ENCODE results near the gene KIAA1549. TPM values are rescaled to one million over a fixed set of nuclear protein-coding genes. Genes with fewer than 3 reads are reported as not detected.
"Not testable (repeated sequence)": the region's sequence is repeated elsewhere in the genome, so short reads cannot be mapped to it uniquely, and the experiment has no call there.

KIAA1549 gene
- polyA plus RNA-seq, 5 donors: 11.5 to 14.7 (median 14.5) TPM

DNA sequence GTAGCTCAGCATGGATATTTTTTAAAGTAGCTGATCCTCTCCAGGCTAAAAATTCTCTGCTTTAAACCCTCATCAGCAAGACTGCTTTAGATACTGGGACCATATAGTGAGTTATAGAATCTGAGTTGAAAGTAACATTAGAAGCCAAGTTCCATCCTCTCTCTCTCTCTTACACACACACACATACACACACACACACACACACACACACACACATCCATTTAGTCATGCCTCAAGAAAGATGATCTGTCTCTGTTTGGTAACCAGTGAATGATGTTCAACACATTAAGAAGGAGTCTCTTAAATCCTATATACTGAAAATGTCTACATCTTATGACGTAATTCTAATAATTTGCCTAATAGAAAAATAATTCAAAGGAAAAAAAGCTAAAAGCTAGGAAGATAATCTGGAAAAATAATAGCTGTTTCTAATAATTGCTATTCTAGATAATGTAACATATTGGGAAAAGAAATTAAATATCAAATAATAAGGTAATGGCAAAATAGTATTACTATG is 166.3 kb downstream of the KIAA1549 start:
- DNase-seq: no peak

GRCh38 chr7:138813945-138814344 is 167.2 kb downstream of the KIAA1549 start:
- no peak for DNase-seq

DNA sequence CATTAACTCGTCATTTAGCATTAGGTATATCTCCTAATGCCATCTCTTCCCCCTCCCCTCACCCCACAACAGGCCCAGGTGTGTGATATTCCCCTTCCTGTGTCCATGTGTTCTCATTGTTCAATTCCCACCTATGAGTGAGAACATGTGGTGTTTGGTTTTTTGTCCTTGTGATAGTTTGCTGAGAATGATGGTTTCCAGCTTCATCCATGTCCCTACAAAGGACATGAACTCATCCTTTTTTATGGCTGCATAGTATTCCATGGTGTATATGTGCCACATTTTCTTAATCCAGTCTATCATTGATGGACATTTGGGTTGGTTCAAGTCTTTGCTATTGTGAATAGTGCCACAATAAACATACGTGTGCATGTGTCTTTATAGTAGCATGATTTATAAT is 169.9 kb downstream of the KIAA1549 start:
- not testable (repeated sequence) for DNase-seq

DNA sequence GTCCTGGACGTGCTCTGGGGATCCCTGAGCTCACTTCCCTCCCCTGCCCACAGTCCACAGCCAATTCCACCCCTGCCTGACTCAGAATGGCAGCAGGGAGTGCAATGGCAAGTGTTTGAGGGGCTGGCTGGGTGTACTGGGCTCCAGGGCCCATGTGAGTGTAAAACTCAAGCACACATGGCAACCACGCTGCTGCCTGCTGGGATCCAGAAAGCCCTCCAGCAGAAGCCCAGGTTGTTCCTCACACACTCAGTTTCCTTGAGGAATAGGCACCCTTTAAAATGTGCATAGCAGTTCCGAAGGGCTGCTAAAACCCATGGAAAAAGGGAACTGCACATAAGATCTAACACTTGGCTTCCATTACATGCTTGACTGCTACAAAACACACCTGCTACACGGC is 171.8 kb downstream of the KIAA1549 start:
- DNase-seq: no peak

- DNase-seq: no peak
Measured at GRCh38 chr7:138804618-138805017, 176.6 kb downstream of the KIAA1549 start.

DNA sequence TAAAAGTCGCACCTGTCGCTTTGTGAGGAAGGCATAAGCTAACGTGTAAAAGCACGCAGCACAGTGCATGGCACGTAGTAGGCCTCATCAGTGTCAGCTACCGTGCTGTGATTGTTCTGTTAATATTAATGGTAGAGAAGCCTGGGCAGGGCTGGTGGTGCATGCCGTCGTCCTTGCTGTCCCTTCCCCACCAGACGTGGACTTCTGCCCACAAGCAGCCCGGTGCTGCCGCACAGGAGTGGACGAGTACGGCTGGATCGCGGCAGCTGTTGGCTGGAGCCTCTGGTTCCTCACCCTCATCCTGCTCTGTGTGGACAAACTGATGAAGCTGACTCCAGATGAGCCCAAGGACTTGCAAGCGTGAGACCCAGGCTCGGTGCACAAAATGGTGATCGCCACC is 178.5 kb downstream of the KIAA1549 start:
- DNase-seq: no peak

DNA sequence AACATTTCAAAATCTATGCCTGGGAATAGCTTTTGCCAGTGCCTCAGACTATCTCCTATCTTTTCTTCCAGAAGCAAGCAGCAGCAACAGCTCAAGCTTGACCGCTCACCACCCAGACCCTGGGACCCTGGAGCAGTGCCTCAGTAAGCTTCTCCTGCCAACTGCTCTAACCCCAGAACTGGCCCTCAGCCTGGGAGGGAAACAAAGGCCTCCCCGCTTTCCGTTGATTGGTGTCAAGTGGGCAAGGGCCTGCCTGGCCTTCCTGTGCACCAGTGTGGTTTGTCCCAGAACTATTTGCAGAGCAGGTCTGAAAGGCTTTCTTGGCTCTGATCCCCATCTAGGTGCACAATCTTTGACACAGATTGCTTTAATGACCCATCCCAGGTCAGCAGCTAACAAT is 179.9 kb downstream of the KIAA1549 start:
- DNase-seq: no peak

- DNase-seq: no peak
Measured at GRCh38 chr7:138799336-138800000, 181.7 kb downstream of the KIAA1549 start.

DNA sequence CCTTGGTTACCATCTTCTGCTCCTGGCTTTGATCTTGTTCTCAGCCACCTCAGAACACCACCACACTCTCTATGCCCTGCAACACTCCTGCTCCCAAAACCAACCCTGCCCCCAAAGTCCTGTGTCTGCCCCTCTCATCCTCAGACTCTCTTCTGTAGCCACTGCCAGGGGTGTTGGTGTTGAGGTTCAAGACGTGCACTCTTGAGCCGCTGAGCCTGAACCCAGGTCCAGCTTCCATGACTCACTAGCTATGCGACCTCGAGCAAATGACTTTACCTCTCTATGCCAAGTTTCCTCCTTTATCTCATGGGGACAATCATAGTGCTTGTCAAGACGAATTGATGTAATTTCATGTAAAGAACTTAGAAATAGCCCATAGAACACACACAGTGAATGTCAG is 182.4 kb downstream of the KIAA1549 start:
- DNase-seq: no peak

DNA sequence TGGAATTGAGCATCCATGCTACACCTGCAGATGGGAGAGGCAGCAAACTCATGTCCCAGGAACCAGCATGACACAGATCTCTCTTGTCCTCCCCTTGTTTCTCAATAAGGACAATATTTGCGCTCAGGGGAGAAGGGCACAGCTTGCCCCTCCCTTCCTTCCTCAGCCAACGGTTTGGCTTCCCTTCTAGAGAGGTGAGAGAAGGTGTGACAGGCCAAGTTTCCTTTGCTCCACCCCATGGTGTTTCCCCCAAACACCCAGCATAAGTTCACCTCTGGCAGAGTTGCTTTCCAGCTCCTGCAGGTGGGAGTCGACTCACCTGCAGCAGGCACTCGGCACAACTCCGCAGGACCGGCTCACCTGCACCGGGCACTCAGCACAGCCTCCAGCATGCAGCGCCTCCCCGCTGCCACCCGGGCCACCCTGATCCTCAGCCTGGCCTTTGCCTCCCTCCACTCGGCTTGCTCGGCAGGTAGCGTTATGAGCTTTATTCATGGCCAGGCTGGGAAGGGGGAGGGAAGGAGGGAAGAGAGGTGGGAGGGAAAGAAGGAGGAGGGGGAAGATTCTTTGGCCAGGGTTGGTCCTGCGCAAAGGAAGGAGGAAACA is 183.4 kb downstream of the KIAA1549 start, which contains the start of the genes ATP6V0A4 and TMEM213:
TSS of gene ATP6V0A4 (minus strand) at position 482 of the 606 bp plus-strand sequence. CDS start 26,949 bp downstream, outside the sequence.
TSS of gene TMEM213 (plus strand) at position 280 of the 606 bp plus-strand sequence. CDS start at position 391, 111 bp downstream.
- DNase-seq: peak in 1 of 2 donors; percentile 3

DNA sequence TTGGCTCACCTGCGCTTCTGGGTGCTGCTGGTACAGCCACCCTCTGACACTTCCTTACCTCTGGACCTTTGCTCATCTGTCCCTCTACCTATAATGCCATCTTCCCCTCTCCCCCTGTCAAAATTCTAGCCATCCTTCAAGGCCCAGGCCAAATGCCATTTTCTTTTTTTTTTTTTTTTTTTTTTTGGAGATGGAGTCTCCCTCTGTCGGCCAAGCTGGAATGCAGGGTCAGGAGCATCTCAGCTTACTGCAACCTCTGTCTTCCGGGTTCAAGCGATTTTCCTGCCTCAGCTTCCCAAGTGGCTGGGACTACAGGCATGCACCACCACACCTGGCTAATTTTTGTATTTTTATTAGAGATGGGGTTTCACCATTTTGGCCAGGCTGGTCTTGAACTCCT is 184.1 kb downstream of the KIAA1549 start:
- not testable (repeated sequence) for DNase-seq

GRCh38 chr7:138796038-138796615 is 185.1 kb downstream of the KIAA1549 start:
- no peak for DNase-seq

DNA sequence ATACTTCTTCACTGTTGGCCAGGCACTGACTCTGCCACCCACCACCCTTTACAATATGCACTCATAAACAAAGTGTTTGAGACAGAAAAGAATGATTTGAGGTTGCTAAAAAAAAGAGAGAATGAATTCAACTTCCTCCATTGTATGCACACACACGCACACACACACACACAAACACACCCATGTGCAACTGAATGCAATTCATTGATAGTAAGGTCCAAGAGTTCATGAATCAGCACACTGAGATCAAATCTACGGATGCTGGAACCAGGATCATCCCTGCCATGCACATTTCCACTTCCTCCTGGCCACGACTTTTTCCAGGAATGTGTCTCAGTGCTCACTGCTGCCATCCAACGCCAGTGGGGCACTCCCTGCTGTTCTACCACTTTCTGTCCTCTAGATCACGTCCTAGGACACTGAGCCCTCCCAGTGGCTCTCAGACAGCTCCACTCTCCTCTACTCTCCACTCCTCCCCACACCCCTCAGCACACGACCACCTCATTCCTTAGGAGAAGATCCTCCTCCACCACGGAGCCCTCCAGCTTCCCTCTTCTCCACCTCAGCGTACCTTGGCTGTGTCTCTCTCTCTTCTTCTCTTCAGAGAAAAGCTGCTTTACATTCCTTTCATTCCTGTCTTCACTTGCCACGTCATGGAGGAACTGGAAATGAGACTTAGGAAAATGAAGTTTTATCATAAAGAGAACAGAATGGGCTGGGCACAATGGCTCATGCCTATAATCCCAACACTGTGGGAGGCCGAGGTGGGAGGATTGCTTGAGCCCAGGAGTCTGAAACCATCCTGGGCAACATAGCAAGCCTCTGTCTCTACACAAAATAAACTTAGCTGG is 195.4 kb downstream of the KIAA1549 start:
- DNase-seq: no peak

GRCh38 chr7:138784692-138785091 is 196.5 kb downstream of the KIAA1549 start:
- DNase-seq: peak; percentile 41 to 42

Other genes with a start within 250 kb of the KIAA1549 start
- under 1 TPM; 0.40 to 0.99 (median 0.57) TPM for gene TMEM213, start 183.4 kb downstream of the KIAA1549 start, polyA plus RNA-seq (ENCODE audit: insufficient read depth in 1 of 5, insufficient read length in 5 of 5, low replicate concordance in 1 of 5)
- gene ATP6V0A4, start 183.2 kb downstream of the KIAA1549 start, polyA plus RNA-seq (ENCODE audit: insufficient read depth in 1 of 5, insufficient read length in 5 of 5, low replicate concordance in 1 of 5): 1 to 10 TPM in 1 of 5 donors, under 1 TPM in 4; 0.31 to 1.1 (median 0.69) TPM
- 10 to 100 TPM; 15.5 to 27.7 (median 22.3) TPM for gene ZC3HAV1L, start 54.7 kb upstream of the KIAA1549 start, polyA plus RNA-seq (ENCODE audit: insufficient read depth in 1 of 5, insufficient read length in 5 of 5, low replicate concordance in 1 of 5)
- 10 to 100 TPM; 15.7 to 24.0 (median 17.5) TPM for gene ZC3HAV1, start 128.3 kb upstream of the KIAA1549 start, polyA plus RNA-seq (ENCODE audit: insufficient read depth in 1 of 5, insufficient read length in 5 of 5, low replicate concordance in 1 of 5)
- 10 to 100 TPM; 13.5 to 27.0 (median 23.4) TPM for gene UBN2, start 249.8 kb upstream of the KIAA1549 start, polyA plus RNA-seq (ENCODE audit: insufficient read depth in 1 of 5, insufficient read length in 5 of 5, low replicate concordance in 1 of 5)